ENCODE data around the gene OSBPL6.
"Not testable (repeated sequence)": the region's sequence is repeated elsewhere in the genome, so short reads cannot be mapped to it uniquely, and the experiment has no call there.

Gene OSBPL6

DNA sequence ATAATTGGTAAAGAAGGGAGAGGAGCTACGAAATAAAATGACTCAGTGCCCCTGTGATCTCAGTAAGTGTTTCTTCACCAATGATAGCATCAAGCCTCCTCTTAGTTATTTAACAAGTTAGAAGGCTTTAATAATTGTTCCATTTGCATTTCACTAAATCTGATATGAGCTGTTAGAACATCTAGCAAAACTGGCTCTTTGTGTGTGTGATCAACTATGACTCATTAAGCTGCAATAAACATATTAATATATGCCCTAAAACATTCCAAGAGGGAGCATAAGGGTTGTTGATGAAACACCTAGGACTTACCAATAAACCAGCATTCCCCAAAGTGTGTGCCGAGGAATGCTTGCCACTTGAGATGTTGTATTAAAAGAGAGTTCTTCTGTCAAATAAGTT lies 115.2 kb downstream of the OSBPL6 start:
- no peak for FAIRE-seq

DNA sequence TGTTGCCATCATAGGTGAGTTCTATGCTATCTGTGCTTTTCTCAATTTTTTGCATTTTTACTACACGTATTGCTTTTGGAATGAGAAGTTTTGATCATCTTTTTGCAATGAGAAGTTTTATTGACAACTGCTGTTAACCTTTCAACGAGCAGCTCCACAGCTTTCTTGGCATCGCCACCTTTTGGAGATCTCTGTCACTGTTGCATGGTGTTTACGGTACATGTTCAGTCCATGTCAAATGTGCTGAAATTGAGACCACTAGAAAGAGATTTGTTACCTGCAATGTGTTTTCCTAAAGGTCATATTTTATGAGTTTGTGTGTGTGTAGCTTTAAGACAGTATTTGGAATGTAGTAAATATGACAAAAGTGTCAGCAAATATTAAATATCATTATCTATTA lies 120.8 kb downstream of the OSBPL6 start:
- FAIRE-seq: no peak

DNA sequence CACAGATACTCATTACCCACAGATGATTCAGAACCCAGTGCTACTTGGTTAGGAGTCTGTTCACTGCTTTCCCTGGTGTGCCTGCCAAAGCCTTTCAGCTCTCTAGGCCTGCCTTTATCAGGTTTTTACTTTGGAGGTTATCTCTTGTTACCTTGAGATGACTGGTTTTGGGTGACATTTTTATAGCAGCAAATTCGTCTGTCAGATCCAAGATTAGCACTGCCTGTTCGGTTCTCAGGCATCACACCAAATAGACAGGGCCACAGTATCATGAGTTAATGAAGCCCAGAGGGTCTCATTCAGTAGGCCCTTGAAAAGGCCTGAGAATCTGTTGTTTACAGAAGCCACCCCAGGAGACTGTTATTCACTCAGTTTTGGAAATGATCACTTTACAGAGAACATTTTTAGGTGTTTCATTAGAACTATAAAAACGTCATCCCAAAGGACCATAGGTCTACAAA lies 121.2 kb downstream of the OSBPL6 start:
- no peak for FAIRE-seq

DNA sequence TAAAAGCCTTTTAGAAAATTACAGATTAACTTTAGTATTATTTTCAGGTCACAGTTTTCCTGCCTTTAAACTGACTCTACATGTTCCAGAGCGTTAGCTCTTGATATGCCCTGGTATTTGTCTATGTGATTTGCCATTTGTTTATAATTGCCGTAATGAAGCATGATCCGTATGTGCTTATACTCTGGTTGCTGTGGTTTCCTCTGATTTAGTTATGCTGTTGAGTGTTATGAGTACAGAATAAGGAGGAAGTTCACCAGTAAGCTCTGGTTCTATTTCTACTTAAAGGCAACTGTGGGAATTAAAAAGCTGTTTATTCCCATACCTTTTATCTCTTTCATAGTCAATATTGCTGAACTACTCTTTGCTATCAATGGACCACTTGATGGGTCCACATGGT lies 123.5 kb downstream of the OSBPL6 start:
- FAIRE-seq: no peak

DNA sequence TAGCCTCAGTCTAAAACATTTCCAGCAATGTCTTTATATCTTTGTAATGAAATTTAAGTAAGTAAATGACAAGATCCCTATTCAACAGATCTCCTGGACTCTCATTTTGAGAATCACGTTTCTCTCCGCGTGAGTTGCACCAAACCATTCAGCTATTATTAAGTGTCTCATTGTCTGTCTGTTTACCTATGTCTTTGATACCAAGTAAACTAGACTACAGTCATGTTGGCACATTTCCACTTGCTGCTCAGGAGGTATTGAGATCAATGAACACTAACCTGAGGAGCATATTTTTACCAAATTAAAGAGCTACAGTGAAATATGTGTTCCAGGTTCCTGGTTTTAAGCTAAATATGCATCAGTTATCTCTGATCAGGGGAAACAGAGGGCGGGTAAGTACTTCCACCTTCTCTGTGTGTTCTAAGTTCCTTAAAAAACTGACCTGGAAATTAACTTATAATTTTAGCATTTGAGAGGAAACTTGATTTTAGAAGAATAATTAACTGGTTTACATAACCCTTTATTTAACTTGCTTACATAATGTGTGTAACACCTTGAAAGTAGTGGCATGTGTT lies 125.8 kb downstream of the OSBPL6 start:
- FAIRE-seq: no peak

DNA sequence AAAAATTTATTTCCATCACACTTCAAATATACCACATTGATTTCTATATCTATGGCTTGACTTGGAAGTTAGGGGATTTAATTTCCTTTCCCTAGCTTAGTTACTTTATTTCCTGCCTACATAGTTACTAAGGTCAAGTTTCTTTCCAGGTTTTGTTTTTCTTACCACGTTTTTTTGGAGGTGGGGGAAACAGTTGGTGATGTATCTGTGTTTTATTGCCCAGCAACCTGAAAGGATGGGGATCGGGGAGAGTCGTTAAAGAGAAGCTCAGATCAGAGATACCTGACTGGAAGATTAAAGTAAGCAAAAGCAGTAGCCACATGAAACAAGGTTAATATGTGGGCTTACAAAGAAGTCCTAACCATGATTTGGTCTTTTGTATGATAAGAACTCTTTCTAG lies 127.8 kb downstream of the OSBPL6 start:
- no peak for FAIRE-seq

DNA sequence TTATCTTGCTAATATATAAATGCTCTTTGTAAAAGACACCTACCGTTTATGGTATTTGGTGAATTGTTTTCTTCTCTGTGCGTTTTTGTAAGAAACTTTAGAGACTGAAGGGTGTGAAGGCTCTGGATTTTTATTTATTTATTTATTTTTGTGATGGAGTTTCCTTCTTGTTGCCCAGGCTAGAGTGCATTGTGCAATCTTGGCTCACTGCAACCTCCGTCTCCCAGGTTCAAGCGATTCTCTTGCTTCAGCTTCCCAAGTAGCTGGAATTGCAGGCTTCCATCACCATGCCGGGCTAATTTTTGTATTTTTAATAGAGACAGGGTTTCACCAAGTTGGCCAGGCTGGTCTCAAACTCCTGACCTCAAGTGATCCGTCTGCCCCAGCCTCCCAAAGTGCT lies 129.0 kb downstream of the OSBPL6 start:
- FAIRE-seq: not testable (repeated sequence)

DNA sequence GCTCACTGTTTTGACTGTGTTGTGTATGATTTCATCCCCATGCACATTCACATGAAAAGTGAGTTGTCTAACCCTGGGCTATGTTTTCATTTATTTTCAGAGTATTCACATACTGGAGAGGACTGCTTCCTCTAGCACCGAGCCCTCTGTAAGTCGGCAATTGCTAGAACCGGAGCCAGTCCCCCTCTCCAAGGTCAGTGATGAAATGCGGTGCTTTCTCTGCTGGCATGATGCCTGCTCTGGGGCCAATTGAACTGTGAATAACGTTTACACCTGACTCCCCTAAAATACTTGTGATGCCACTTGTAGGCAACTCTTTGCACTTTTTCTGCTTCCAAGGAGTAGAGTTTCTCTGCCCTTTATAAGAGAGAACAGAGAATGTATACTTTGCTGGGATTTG lies 129.8 kb downstream of the OSBPL6 start:
- no peak for FAIRE-seq

DNA sequence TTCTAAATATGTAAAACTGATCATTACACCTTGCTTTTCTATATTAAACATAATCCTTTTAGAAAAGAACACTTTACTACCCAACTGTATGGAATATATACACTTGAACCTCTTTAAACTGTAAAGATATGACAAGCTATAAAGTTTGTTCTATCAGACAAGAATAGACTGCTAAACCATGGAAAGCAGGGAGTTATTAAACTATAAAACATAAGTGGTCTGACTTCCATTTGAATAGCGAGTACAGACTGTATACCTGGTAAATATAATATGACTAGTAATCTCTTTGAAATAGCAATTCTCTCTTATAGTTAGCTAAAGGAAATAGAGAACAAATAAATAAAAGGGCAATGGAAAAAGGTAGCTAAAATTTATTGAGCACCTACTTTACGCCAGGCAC lies 131.0 kb downstream of the OSBPL6 start:
- no peak for FAIRE-seq

DNA sequence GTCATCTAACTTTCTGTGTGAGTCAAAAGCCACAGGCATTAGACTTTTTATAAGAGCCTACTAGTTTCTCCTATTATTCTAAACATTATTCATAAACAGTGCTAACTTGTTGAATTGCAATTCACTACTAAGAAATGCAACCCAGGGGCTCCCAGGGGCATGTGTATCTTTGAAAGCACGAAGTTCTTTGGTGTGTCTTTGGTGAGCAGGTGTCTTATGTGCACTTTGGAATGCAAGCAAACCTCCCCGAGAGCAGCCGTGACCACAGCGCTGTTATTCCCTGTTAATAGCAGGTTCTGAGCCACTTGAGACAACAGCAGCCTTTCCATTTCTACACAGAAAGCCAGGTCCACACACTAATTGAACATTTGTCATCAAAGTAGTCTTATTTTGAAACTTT lies 133.2 kb downstream of the OSBPL6 start:
- FAIRE-seq: no peak

DNA sequence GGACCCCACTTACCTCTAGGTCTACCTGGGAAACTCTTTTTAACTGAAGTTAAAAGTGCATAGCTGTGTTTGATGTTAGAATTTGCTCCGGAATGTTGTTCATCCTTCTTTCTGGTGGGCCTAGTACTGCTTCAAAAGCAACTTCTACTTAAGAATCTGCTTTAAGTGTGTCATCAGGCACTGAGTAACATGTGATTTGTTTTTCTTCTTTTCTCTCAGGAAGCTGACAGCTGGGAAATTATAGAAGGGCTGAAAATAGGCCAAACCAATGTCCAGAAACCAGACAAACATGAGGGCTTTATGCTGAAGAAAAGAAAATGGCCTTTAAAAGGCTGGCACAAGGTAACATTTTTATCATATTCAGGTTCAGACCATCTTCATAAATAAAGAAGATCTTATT lies 133.7 kb downstream of the OSBPL6 start:
- FAIRE-seq: no peak

DNA sequence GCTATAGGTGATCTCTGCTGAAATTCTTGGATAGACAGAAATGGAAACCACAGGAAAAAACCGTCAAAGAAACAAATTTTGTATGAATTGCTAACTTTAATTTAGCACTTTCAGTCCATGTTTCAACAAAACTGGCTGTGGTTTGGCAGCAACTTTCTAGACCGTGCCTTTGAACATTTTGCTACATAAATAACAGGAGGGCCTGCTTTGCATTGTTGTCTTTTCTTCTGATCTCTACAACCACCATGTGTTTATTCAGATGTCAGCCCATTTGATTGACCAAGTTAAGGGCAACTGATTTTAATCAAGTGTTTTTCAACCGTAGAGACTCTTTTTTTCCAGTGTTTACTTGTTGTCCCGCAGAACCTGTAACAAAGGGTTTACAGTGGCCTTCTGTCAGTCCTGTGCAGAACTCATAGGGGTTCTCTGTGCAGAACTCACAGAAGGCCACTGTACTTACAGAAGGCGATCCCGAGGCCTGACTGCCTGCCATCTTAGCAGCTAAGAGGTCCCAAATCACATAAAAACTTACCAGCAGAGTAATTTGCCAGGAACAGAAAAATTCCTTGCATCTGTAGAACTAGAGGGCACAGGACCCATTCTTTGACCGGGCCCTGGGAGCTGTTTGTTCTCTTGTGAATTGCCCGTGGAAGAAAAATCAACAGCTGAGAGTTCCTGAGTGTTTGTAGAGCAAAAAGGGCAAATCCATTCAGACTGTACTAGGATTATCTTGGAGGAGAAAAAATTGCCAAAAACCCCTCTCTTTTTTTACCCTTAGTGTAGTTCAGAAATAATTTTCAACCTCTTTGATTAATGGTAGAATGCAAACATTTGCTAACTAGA lies 136.1 kb downstream of the OSBPL6 start:
- FAIRE-seq: no peak

DNA sequence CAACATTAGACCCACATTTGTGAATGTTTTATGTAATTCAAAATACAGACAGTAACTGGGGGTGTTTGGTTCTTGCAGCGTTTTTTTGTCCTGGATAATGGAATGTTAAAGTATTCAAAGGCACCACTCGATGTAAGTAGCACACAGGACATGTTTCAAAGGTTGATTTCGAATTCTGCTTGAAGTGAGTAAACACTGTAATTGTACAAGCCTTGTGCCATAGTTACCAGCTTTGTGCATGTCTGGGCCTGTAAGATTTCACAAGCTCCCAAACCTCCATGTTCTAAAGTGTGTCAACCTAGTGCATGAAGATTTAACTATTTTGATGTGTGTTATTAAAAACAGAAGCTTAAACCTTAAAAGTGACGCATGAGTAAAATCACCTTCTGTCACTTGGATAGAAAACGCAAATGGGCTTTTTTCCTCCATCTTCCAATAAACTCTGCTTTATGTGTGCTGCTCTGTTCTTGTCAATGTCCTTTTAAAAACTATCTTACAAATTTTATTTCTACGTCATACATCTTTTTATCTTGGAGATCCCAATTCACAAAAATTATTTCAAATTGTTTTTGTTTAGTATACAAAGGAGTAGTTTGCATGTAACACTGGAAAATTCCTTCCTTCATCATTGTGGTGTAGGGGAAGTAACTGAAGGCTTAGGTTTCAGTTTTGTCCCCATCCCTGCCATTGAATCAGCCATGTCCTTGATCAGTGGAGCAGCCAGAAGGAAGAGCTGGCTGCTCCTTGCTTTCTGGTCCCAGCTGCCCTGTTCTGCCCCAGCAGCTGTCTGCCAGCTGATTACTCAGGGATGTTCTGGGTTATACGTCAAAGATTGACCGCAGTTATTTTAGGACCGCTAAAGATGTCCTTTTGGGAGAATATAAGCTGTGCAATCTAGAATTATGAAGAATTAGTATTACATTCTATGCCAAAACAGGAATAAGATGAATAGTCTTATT lies 137.4 kb downstream of the OSBPL6 start:
- FAIRE-seq: no peak

DNA sequence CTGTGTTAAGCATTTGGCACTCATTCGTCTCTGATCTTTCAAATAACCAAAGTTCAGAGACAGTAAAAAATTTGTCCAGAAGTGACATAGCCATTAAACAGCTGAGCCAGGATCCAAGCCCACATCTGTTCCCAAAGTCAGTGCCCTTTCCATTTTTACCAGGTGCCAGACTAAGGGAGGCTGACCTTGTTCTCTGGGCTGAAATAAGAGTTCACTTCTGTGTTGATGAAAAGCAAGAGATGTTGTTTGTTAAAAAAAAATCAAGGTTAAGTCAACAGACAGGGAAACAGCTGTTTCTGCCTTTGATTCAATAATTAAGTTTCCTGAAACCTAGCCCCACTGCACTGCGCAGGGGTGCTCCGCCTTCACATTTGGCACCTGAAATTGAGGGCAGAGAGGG lies 139.5 kb downstream of the OSBPL6 start:
- no peak for FAIRE-seq

DNA sequence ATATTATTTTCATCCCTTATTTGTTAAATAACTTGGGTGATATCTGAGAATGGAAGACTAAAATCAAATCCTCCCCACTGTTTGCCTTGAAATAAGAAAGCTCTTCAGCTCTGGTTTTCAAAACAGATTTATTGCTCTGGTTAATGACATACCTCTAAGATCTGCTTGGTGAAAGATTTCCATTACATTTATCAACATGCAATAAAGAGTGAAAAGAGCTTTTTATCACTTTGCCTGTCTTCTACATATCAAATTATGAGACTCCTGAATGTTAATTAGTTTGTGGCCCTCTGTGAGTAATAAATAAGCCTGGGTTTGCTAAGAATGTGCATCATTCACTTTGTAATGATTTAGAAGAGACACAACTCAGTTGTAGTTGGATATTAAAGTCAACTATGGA lies 140.9 kb downstream of the OSBPL6 start:
- no peak for FAIRE-seq

DNA sequence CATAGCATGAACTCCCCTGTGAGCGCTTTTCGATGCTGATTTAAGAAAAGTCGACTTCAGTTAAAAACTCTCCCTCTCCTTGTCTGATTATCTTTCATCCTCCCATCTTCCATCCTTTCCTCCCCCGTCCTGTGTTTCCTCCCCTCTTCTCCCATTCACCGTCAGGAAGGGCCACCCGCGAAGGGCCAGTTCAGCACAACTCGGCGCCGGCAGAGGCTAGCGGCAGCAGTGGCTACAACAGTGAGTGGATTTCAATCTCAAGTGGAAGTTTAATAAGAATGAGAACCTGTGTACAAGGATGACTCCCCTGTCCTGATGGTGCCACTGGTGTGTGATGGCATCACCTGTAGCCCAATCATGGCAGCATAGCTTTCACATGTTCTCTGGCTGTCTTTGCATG lies 149.8 kb downstream of the OSBPL6 start:
- FAIRE-seq: no peak

DNA sequence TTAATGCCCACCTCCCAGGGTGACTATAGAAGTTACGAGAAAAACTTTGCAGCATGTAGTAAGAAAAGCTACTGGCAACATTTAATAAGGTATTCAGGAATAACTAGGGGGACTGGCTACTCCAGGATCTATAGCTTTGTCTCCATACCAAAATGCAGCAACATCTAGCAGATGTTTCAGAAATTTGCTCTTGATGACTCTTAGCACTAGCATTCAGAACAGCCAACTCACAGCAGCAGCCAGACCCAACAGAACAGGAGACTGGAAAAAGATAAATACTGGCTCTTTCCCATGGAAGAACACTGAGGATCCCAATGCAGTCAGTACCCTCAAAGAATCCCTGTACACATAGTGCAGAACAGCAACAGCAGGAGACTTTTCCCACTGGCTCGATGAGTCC lies 151.6 kb downstream of the OSBPL6 start:
- no peak for FAIRE-seq

DNA sequence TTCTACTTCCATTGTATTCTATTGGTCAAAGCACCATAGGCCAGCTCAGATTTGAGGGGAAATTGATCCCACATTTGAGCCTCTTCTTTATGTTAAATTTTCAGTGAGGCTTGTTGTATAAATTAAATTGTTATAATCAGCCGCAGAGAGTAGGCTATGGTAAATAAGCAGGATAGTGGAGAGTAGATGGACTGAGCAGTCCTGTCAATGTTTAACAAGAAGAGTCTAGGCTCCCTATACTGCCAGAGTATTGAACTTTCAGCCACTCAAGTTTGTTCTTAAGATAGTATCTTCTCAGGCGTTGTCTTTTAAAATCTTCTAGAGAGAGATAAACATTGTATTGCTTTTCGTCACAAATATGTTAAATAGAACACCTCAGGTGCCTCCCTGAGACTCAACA lies 155.7 kb downstream of the OSBPL6 start:
- no peak for FAIRE-seq

DNA sequence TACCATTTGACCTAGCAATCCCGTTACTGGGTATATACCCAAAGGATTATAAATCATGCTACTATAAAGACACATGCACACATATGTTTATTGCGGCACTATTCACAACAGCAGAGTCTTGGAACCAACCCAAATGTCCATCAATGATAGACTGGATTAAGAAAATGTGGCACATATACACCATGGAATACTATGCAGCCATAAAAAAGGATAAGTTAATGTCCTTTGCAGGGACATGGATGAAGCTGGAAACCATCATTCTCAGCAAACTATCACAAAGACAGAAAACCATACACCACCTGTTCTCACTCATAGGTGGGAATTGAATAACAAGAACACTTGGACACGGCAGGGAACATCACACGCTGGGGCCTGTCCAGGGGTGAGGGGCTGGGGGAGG lies 163.4 kb downstream of the OSBPL6 start:
- FAIRE-seq: not testable (repeated sequence)

DNA sequence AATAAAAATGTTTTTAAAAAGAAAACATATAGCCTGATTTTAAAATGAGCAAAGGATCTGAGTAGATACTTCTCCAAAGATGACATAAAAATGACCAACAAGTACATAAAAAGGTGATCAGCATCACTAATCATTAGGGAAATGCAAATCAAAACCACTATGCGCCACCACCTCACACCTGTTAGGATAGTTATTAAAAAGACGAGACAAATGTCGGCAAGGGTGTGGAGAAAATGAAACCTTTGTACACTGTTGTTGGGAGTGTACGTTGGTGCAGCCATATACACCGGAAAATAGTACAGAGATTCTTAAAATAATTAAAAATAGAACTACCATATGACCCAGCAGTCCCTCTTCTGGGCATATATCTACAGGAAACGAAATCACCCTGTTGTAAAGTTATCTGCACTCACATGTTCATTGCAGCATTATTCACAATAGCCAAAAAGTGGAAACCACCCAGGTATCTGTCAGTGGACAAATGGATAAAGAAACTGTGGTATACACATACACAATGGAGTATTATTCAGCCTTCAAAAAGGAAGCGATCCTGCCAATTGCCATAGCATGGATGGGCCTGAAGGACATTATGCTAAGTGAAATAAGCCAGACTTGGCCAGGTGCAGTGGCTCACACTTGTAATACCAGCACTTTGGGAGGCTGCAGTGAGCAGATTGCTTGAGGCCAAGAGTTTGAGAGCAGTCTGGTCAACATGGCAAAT lies 165.0 kb downstream of the OSBPL6 start:
- no peak for FAIRE-seq

DNA sequence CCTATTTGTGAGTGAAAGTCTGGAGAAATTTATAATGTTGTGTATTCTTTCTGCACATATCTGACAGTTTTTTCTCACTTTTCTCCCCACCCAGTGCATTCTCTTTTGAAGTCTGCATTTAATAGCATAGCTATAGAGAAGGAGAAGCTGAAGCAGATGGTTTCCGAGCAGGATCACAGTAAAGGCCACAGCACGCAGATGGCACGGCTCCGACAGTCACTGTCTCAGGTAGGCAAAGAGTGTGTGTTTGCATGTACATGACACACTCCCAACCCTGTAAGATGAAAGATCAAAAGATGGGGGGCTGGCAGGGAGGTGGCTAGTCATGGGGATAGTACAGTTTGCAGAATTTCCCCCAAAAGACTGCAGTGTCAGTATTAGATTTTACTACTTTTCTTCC lies 167.3 kb downstream of the OSBPL6 start:
- FAIRE-seq: no peak

DNA sequence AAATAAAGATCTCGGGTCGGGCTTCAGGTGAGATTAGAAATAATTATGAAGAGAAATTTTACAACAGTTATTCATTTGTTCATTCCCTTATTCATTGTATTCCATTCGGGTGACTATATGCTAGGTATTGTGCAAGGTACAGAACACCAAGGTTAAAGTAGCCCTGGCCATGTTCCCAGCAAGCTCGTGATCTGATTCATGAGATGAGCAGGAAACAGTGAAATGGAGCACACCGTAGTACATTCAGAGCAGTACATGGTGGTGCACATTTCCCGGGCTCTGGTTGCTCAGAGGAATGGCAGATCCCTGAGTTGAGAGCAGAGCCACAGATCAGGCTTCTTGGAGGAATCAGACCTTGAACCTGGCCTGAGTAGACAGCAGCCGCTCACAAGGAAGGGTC lies 168.9 kb downstream of the OSBPL6 start:
- no peak for FAIRE-seq

DNA sequence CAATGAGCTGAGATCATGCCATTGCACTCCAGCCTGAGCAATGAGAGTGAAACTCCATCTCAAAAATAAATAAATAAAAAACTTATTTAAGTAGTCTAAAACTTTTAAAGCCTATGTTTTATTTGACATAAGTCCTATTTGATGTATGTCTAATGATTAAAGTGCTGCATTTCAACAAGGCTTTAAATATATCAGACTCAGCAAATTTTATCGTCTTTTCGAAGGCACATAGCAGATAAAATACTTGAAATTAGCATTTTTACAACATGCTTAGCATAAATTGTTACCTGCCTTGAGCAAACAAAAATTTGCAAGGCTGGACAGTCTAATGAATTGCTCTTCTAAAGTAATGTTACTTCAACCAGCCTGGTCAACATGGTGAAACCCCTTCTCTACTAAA lies 170.8 kb downstream of the OSBPL6 start:
- no peak for FAIRE-seq

All from colon (tissue), 2 donors.